ENCODE data around the gene KCTD5. TPM values are rescaled to one million over a fixed set of nuclear protein-coding genes. Genes with fewer than 3 reads are reported as not detected.
A peak's percentile ranks its signal among the peaks of the same experiment; 100 is the strongest.

The KCTD5 gene
- total and polyA plus RNA-seq, 9 of the 15 experiments (the other 6 are each of a cell fraction or from before 2014, with no cell fraction given): 0.73 to 58.3 (median 32.3) TPM

DNA sequence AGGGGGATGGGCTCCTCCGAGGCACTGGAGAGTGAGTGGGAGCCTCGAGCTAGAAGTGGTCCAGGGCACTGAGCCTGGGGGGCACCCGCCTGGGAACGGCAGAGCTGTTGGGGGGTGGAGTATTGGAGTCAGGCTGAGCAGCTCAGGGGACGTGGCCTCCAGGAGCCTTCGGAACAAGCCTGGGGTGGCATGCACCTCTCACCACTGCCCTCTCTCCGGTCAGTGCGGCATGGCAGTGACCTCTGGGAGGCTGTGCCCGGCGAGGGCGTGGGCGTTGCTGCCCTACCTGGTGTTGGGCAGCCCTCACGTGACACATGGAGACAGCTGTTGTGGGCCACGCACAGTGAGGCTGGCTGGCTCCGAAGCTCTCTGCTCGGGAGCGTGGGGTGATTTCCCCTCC, 23.8 kb downstream of the KCTD5 start:
- Histone ChIP-seq H3K4me2 (ENCODE audit: insufficient read depth, low read length) (no peak overlapping the region), H3K36me3 (ENCODE audit: control insufficient read depth, insufficient read depth, low read length) (peaks cover 57% of the 10 kb centered on the region; the same call in 1 of the 3 replicates), H3K27ac (ENCODE audit: extremely low read depth, low read depth, low read length) (no peak overlapping the region), H3K9ac (ENCODE audit: insufficient read depth in 1 of 2, low read depth in 2 of 2, low read length in 2 of 2) (no peak overlapping the region; a peak in 1 of 4 replicates), H3K9me1 (ENCODE audit: control insufficient read depth, insufficient read depth, low read length) (peaks cover 2% of the 10 kb centered on the region), H3K4me1 (replicated peaks in 1 of 2; ENCODE audit: control insufficient read depth in 2 of 2, insufficient read depth in 2 of 2, low read length in 2 of 2) (peaks cover 0 to 41% of the 10 kb centered on the region in 2 experiments; a peak in 2 of 5 replicates), H3K9me3 (replicated peaks; ENCODE audit: control insufficient read depth, insufficient read depth, low read depth, low read length) (no peaks in the 10 kb centered on the region), H3K79me2 (ENCODE audit: control insufficient read depth, insufficient read depth, low read length) (no peaks in the 10 kb centered on the region), H2AFZ (ENCODE audit: low read depth, low read length) (no peak overlapping the region), H4K20me1 (replicated peaks; ENCODE audit: control insufficient read depth, insufficient read depth, low read length) (no peaks in the 10 kb centered on the region; the same call in 1 of the 2 replicates), H3K4me3 (no peak overlapping the region), H3K27me3 (ENCODE audit: control insufficient read depth in 2 of 2, insufficient read depth in 2 of 2, low read length in 2 of 2) (no peaks in the 10 kb centered on the region)
- ChIA-PET CTCF (ENCODE audit: low intra/inter-chr PET ratio) (no interaction called here), POLR2A (interaction anchor here (0.6 kb wide), 1 partner anchor 19 kb away, joined by 3 read pairs; no protein-coding TSS in a partner anchor)
- 96% methylated on average over 16 of the region's 17 CpGs for WGBS (ENCODE audit: insufficient coverage, low coverage, missing lambda C conversion rate)
- intact Hi-C loops (cut with micrococcal nuclease) (no loop called here), in situ Hi-C loops (cut with MboI) (no loop called here)
- no peak for ATAC-seq
- no peak for DNase-seq (ENCODE audit: extremely low read depth in 1 of 4, low spot score in 3 of 4)
- no TSS peak for BruUV-seq (replicated peaks)
- TF ChIP-seq, protein P1, sequence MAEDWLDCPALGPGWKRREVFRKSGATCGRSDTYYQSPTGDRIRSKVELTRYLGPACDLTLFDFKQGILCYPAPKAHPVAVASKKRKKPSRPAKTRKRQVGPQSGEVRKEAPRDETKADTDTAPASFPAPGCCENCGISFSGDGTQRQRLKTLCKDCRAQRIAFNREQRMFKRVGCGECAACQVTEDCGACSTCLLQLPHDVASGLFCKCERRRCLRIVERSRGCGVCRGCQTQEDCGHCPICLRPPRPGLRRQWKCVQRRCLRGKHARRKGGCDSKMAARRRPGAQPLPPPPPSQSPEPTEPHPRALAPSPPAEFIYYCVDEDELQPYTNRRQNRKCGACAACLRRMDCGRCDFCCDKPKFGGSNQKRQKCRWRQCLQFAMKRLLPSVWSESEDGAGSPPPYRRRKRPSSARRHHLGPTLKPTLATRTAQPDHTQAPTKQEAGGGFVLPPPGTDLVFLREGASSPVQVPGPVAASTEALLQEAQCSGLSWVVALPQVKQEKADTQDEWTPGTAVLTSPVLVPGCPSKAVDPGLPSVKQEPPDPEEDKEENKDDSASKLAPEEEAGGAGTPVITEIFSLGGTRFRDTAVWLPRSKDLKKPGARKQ (CRISPR knock-in tag; IDR thresholded peaks at IDR 0.05): no peak
- TF ChIP-seq PTBP1 (IDR thresholded peaks at IDR 0.05; ENCODE audit: low read depth, low read length) (no peak), SNIP1 (IDR thresholded peaks at IDR 0.05; ENCODE audit: low read depth) (no peak), LARP7 (IDR thresholded peaks at IDR 0.05) (no peak), POLR2G (IDR thresholded peaks at IDR 0.05; ENCODE audit: low read depth, low read length) (0 out of 2 replicates have a peak, but pooled peaks have one; percentile 14)
- FAIRE-seq: no peak
